HG03139 (cell line): Measurements from ENCODE around the gene GPR156.

ENCODE experiments used
- ATAC-seq: cut with Tn5 transposase; IDR thresholded peaks from one replicate; pipeline ENCODE4 v1.9.1; 2021; ENCODE audit not compliant: unreplicated experiment

The GPR156 gene

DNA sequence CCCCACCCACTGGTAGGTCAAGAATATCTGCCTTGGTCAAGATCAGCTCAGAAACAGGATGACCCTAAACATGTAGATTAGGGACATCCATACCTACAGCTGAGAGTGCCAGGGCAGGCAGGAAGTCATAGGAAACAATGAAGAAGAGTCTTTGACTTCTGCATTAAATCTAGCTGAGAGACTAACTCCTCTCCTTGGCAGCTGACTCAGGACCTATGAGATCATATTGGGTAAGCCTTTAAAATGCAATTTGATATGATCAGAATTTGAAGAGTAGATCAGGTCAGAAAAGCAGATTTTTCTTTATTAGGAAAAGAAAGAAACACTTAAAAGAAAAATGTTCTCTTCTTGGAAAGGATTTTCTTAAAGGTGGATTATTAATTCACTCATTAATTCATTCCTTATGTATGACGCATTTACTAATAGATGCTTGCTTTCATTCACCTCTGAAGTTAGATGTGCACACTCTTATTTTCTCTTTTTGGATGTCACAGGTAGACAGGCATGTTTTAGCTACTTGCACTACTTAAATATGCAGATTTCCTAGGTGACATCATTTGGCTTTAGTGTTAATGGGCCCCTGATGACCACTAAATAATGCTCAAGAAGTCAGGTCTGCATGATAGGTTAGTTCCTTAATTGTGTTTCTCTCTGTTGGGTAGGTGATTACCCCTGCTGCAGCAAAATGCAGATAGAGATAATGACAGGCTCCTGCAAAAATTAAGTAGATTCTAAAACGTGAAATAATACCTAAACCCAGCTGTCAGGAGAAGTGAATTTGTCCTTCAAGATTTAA is 155.1 kb downstream of the GPR156 start:
- ATAC-seq, result no peak

DNA sequence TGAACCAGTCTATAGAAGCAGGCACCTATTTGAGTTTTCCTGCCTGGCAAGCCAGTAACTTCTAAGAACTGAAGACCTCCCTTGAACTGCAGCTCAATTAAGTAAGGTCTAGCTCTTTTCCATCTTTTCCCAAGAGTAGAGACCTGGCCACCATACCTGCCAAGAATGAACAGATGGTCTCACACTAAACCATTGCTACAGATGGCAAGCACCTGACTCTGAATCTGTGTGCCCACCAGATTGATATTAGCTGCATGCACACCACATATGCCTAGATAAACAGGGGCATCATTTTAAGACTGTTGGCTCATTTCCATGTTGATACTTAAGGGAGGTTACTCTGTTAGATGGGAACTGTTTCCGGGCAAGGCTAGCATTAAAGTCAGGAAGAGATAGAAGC is 156.0 kb downstream of the GPR156 start:
- no peak for ATAC-seq

DNA sequence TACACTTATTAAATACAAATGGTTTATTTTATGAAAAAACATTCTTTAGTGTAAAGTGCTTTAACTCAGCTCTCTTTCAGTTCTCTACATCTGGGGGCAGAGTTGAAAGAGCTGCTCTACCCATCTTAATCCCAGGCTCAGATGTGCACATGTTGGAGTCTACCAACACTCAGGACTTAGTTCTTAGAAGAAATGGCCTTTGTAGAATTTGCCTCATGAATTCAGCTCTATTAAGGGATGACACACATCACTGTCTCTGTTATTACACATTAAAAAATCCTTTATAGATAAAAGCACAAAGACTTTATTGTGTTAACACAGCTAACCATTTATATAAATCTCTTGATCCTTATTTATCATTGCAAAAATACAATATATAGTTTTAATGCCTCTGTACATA is 159.0 kb downstream of the GPR156 start:
- ATAC-seq, result no peak

DNA sequence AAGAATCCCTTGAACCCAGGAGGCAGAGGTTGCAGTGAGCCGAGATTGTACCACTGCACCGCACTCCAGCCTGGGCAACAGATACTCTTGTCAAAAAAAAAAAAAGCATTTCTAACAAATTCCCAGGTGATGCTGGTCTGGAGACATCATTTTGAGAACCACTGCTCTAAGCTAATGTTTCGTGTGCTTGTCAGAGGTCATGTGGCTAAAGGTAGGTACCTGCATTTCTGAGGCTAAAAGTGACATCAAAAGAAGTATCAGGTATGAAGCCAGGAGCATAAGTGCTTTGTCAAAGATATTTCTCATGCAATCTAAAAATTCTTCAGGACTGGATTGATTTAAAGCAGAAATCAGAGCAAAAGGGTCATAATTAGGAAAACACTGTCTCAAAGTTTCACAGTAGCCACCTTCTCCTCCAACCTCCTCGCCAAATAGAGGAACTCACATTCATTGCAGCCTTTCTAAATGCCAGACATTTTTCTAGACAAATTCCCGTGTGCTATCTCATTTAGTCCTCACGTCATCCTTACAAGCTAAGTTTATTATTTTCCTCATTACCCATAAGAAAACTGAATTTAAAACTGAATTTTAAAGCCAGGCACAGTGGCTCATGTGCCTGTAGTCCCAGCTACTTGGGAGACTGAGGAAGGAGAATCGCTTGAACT is 165.0 kb downstream of the GPR156 start:
- ATAC-seq, result no peak
